ENCODE measurements around the gene GRK1. TPM values are rescaled to one million over a fixed set of nuclear protein-coding genes. Genes with fewer than 3 reads are reported as not detected.
A peak's percentile ranks its signal among the peaks of the same experiment; 100 is the strongest.

Gene GRK1
- total RNA-seq, 1 donor from 2014 or later: not detected

DNA sequence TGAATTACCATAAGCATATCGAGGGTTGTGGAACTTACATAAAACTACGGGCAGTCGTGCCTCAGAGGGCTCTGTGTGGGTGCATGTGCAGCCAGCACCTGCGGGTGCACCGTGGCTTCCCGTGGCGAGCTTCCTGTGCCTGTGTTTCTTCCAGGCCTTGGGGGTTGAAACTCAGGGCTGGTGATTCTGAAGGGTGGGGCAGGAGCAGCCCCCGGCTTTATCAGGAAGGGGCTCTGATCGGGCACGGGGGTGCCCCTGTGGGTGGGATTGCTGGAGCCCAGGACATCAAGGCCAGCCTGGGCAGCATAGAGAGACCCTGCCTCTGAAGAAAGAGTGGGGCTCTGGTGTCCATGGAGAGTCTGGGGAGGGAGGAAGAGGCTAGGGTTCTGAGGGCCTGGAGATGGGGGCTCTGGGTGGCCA, 20.1 kb upstream of the GRK1 start:
- Mint-ChIP-seq H3K4me3 (ENCODE audit: unreplicated experiment) (no peak overlapping the region), H3K27ac (ENCODE audit: unreplicated experiment) (no peak overlapping the region)
- DNase-seq (ENCODE audit: low read depth): no peak

GRCh38 chr13:113647351-113648215, 19.4 kb upstream of the GRK1 start:
- no peaks in the 10 kb centered on the region for H3K27me3 ChIP-seq (ENCODE audit: insufficient read depth, low read length)
- Mint-ChIP-seq H3K36me3 (ENCODE audit: low read depth, unreplicated experiment) (no peaks in the 10 kb centered on the region), H3K27me3 (ENCODE audit: low read depth, unreplicated experiment) (no peaks in the 10 kb centered on the region), H3K27ac (ENCODE audit: unreplicated experiment) (no peak overlapping the region), H3K9me3 (ENCODE audit: unreplicated experiment) (no peaks in the 10 kb centered on the region), H3K4me1 (ENCODE audit: low read depth, unreplicated experiment) (no peaks in the 10 kb centered on the region), H3K4me3 (ENCODE audit: unreplicated experiment) (no peak overlapping the region)
- no peaks in the 10 kb centered on the region for H3K79me2 ChIP-seq (ENCODE audit: insufficient read depth, low read length)
- no peak for TF ChIP-seq EZH2 (IDR thresholded peaks at IDR 0.05; ENCODE audit: insufficient read depth, low read length)
- TF ChIP-seq, protein P1, sequence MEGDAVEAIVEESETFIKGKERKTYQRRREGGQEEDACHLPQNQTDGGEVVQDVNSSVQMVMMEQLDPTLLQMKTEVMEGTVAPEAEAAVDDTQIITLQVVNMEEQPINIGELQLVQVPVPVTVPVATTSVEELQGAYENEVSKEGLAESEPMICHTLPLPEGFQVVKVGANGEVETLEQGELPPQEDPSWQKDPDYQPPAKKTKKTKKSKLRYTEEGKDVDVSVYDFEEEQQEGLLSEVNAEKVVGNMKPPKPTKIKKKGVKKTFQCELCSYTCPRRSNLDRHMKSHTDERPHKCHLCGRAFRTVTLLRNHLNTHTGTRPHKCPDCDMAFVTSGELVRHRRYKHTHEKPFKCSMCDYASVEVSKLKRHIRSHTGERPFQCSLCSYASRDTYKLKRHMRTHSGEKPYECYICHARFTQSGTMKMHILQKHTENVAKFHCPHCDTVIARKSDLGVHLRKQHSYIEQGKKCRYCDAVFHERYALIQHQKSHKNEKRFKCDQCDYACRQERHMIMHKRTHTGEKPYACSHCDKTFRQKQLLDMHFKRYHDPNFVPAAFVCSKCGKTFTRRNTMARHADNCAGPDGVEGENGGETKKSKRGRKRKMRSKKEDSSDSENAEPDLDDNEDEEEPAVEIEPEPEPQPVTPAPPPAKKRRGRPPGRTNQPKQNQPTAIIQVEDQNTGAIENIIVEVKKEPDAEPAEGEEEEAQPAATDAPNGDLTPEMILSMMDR (IDR thresholded peaks at IDR 0.05; ENCODE audit: insufficient read depth, low read depth, low read length): no peak
- no peak overlapping the region for H3K27ac ChIP-seq (ENCODE audit: low read depth, low read length)
- DNase-seq (ENCODE audit: low read depth) (peak; percentile 20), FAIRE-seq (no peak)
- H3K9me3 ChIP-seq (ENCODE audit: insufficient read depth, low read depth, low read length): no peaks in the 10 kb centered on the region
- peak overlapping the region; percentile 28 for H3K4me2 ChIP-seq (ENCODE audit: low read length)
- no peak overlapping the region for H2AFZ ChIP-seq (ENCODE audit: low read depth, low read length)
- no peaks in the 10 kb centered on the region for H4K20me1 ChIP-seq (ENCODE audit: insufficient read depth, low read length)
- H3K9ac ChIP-seq (ENCODE audit: low read length): no peak overlapping the region
- H3K36me3 ChIP-seq (ENCODE audit: insufficient read depth, low read length): no peaks in the 10 kb centered on the region
- H3K4me1 ChIP-seq (ENCODE audit: insufficient read depth, low read length): peaks cover 11% of the 10 kb centered on the region
- H3K4me3 ChIP-seq (ENCODE audit: insufficient read depth, low read depth, low read length): no peak overlapping the region

More for the DNA sequence above, 20.1 kb upstream of the GRK1 start:
- FAIRE-seq: no peak
- Mint-ChIP-seq H3K36me3 (ENCODE audit: low read depth, unreplicated experiment) (peaks cover 1% of the 10 kb centered on the region), H3K27me3 (ENCODE audit: low read depth, unreplicated experiment) (no peaks in the 10 kb centered on the region), H3K4me1 (ENCODE audit: low read depth, unreplicated experiment) (no peaks in the 10 kb centered on the region), H3K9me3 (ENCODE audit: unreplicated experiment) (peaks cover 2% of the 10 kb centered on the region)
- no peak overlapping the region for H3K4me3 ChIP-seq (ENCODE audit: insufficient read depth, low read depth, low read length)
- H3K27ac ChIP-seq (ENCODE audit: low read depth, low read length): no peak overlapping the region
- no peaks in the 10 kb centered on the region for H4K20me1 ChIP-seq (ENCODE audit: insufficient read depth, low read length)
- no peak overlapping the region for H3K9ac ChIP-seq (ENCODE audit: low read length)
- TF ChIP-seq EZH2 (IDR thresholded peaks at IDR 0.05; ENCODE audit: insufficient read depth, low read length): no peak
- TF ChIP-seq, protein P1 (IDR thresholded peaks at IDR 0.05; ENCODE audit: insufficient read depth, low read depth, low read length): no peak
- H3K4me2 ChIP-seq (ENCODE audit: low read length): peak overlapping the region; percentile 28
- peaks cover 11% of the 10 kb centered on the region for H3K4me1 ChIP-seq (ENCODE audit: insufficient read depth, low read length)
- no peaks in the 10 kb centered on the region for H3K9me3 ChIP-seq (ENCODE audit: insufficient read depth, low read depth, low read length)
- H3K36me3 ChIP-seq (ENCODE audit: insufficient read depth, low read length): peaks cover 2% of the 10 kb centered on the region
- no peaks in the 10 kb centered on the region for H3K27me3 ChIP-seq (ENCODE audit: insufficient read depth, low read length)
- no peaks in the 10 kb centered on the region for H3K79me2 ChIP-seq (ENCODE audit: insufficient read depth, low read length)
- no peak overlapping the region for H2AFZ ChIP-seq (ENCODE audit: low read depth, low read length)

DNA sequence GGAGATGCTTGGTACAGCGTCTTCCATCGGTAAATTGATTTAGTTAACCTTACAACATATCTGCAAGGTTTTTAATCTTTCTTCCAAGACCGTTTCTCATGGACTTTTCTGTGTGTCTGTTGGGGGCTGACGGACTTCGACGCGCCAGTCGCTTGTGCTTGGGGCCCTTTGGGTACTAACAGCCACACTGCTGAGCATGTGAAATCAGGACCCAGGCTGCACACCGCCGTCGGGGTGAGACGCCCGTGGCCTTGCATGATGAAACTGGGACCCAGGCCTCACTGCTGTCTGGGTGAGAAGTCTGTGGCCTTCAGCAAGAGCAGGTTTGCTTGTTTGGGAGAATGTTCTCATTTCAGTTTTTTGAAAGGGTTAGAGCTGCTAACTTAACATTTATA, 18.8 kb upstream of the GRK1 start:
- H3K4me2 ChIP-seq (ENCODE audit: low read length): no peak overlapping the region
- no peak overlapping the region for H2AFZ ChIP-seq (ENCODE audit: low read depth, low read length)
- H3K36me3 ChIP-seq (ENCODE audit: insufficient read depth, low read length): no peaks in the 10 kb centered on the region
- H3K79me2 ChIP-seq (ENCODE audit: insufficient read depth, low read length): no peaks in the 10 kb centered on the region
- Mint-ChIP-seq H3K4me1 (ENCODE audit: low read depth, unreplicated experiment) (no peaks in the 10 kb centered on the region), H3K9me3 (ENCODE audit: unreplicated experiment) (no peaks in the 10 kb centered on the region), H3K36me3 (ENCODE audit: low read depth, unreplicated experiment) (no peaks in the 10 kb centered on the region), H3K27me3 (ENCODE audit: low read depth, unreplicated experiment) (no peaks in the 10 kb centered on the region), H3K4me3 (ENCODE audit: unreplicated experiment) (no peak overlapping the region), H3K27ac (ENCODE audit: unreplicated experiment) (no peak overlapping the region)
- no peak overlapping the region for H3K9ac ChIP-seq (ENCODE audit: low read length)
- no peaks in the 10 kb centered on the region for H3K27me3 ChIP-seq (ENCODE audit: insufficient read depth, low read length)
- no peak overlapping the region for H3K4me3 ChIP-seq (ENCODE audit: insufficient read depth, low read depth, low read length)
- H3K27ac ChIP-seq (ENCODE audit: low read depth, low read length): no peak overlapping the region
- no peaks in the 10 kb centered on the region for H3K9me3 ChIP-seq (ENCODE audit: insufficient read depth, low read depth, low read length)
- H3K4me1 ChIP-seq (ENCODE audit: insufficient read depth, low read length): peaks cover 6% of the 10 kb centered on the region
- DNase-seq (ENCODE audit: low read depth) (no peak), FAIRE-seq (no peak)
- no peaks in the 10 kb centered on the region for H4K20me1 ChIP-seq (ENCODE audit: insufficient read depth, low read length)
- TF ChIP-seq, protein P1 (IDR thresholded peaks at IDR 0.05; ENCODE audit: insufficient read depth, low read depth, low read length): no peak
- no peak for TF ChIP-seq EZH2 (IDR thresholded peaks at IDR 0.05; ENCODE audit: insufficient read depth, low read length)
